Activated B cell treated with CpG ODN at 0.5 μM for 24 hours (primary cell): Measurements from ENCODE around the gene SLC17A9. TPM values are rescaled to one million over a fixed set of nuclear protein-coding genes. Genes with fewer than 3 reads are reported as not detected.
A peak's percentile ranks its signal among the peaks of the same experiment; 100 is the strongest.

Experiments
- ATAC-seq: fragments of 200-7000 bp; cut with Tn5 transposase; one replicate; pipeline ENCODE4 v1.10.0; 2021; ENCODE audit warnings: low read depth, mild to moderate bottlenecking, moderate library complexity
- CTCF ChIA-PET: fragments of 350-600 bp; sonication (Branson Sonifier 250); formaldehyde crosslinking; loops from one replicate; lab custom pipeline; 2021; ENCODE audit warnings: antibody characterized with exemption; lab: Charles Lee
- POLR2A ChIA-PET: fragments of 350-600 bp; sonication (Branson Sonifier 250); formaldehyde crosslinking; loops from one replicate; lab custom pipeline; 2021; ENCODE audit warnings: antibody characterized with exemption; lab: Charles Lee
- DNase-seq: peaks from one replicate; pipeline ENCODE4 v3.0.0; 2022
- H3K27ac Mint-ChIP-seq: one replicate; pipeline ENCODE4 v1.8.0; 2020; ENCODE audit warnings: mixed read lengths
- H3K27me3 Mint-ChIP-seq: one replicate; pipeline ENCODE4 v1.8.0; 2021; ENCODE audit warnings: mixed read lengths
- H3K36me3 Mint-ChIP-seq: one replicate; pipeline ENCODE4 v1.8.0; 2021; ENCODE audit warnings: low read depth, mixed read lengths
- H3K4me1 Mint-ChIP-seq: one replicate; pipeline ENCODE4 v1.8.0; 2021; ENCODE audit warnings: mixed read lengths
- H3K4me3 Mint-ChIP-seq: one replicate; pipeline ENCODE4 v1.8.0; 2020; ENCODE audit warnings: mild to moderate bottlenecking, mixed read lengths
- H3K9me3 Mint-ChIP-seq: one replicate; pipeline ENCODE4 v1.8.0; 2020; ENCODE audit warnings: mixed read lengths
- CTCF ChIP-seq: fragments of 200-600 bp; IDR thresholded peaks from one replicate; pipeline ENCODE4 v1.8.0; 2022; ENCODE audit warnings: antibody characterized with exemption, mild to moderate bottlenecking
- intact Hi-C: fragments of 100-400 bp; cut with micrococcal nuclease; formaldehyde crosslinking; loops from one replicate; pipeline ENCODE4 v1.15.1; 2024
- total RNA-seq: library from RNA; stranded (reverse); gene quantifications from 2 replicates; pipeline ENCODE4 v1.2.3, GENCODE V29; 2022

SLC17A9 gene
- total RNA-seq, 1 donor from 2014 or later = 47.6 TPM

GRCh38 chr20:62906647-62907375 lies 45.7 kb upstream of the SLC17A9 start:
- Mint-ChIP-seq H3K4me3 (no peak overlapping the region), H3K9me3 (no peaks in the 10 kb centered on the region), H3K4me1 (peaks cover 15% of the 10 kb centered on the region), H3K36me3 (peaks cover 97% of the 10 kb centered on the region), H3K27ac (no peak overlapping the region), H3K27me3 (no peaks in the 10 kb centered on the region)
- DNase-seq (no peak), ATAC-seq (no peak)
- TF ChIP-seq CTCF = no peak
- intact Hi-C loops = no loop called here
- POLR2A ChIA-PET = interaction anchor here (1.5 kb wide), 1 partner anchor 47 kb away, joined by 5 read pairs; no protein-coding TSS in a partner anchor
- CTCF ChIA-PET = interaction anchor here (1.1 to 2.2 kb wide), 6 partner anchors 10 to 102 kb away, joined by 3 to 12 read pairs (median 6); no protein-coding TSS in a partner anchor

- ATAC-seq (peak; percentile 62), DNase-seq (no peak)
- intact Hi-C loops = no loop called here
- peaks cover 95% of the 10 kb centered on the region for H3K36me3 Mint-ChIP-seq
- H3K9me3 Mint-ChIP-seq = no peaks in the 10 kb centered on the region
- H3K4me1 Mint-ChIP-seq = peaks cover 15% of the 10 kb centered on the region
- H3K27ac Mint-ChIP-seq = no peak overlapping the region
- CTCF ChIA-PET = interaction anchor here (0.7 to 2.2 kb wide), 9 partner anchors 8 to 101 kb away, joined by 3 to 12 read pairs (median 5); no protein-coding TSS in a partner anchor
- H3K4me3 Mint-ChIP-seq = no peak overlapping the region
- POLR2A ChIA-PET = interaction anchor here (0.6 to 1.5 kb wide), 4 partner anchors 14 to 65 kb away, joined by 3 to 6 read pairs (median 4); partner anchors contain the start of gene GID8
- H3K27me3 Mint-ChIP-seq = no peaks in the 10 kb centered on the region
- no peak for TF ChIP-seq CTCF
Observed at GRCh38 chr20:62907384-62908317, 44.9 kb upstream of the SLC17A9 start.

- TF ChIP-seq CTCF = no peak
- ATAC-seq = no peak
- Mint-ChIP-seq H3K36me3 (peaks cover 92% of the 10 kb centered on the region), H3K27me3 (no peaks in the 10 kb centered on the region), H3K4me1 (peaks cover 23% of the 10 kb centered on the region), H3K4me3 (no peak overlapping the region), H3K9me3 (no peaks in the 10 kb centered on the region), H3K27ac (no peak overlapping the region)
- intact Hi-C loops = no loop called here
- POLR2A ChIA-PET = no interaction called here
- CTCF ChIA-PET = interaction anchor here (1.4 to 1.6 kb wide), 2 partner anchors 10 to 64 kb away, joined by 3 to 4 read pairs; no protein-coding TSS in a partner anchor
- DNase-seq = no peak
Observed at GRCh38 chr20:62908971-62909791, 43.3 kb upstream of the SLC17A9 start.

- Mint-ChIP-seq H3K36me3 (peaks cover 85% of the 10 kb centered on the region), H3K27ac (no peak overlapping the region), H3K27me3 (no peaks in the 10 kb centered on the region), H3K4me1 (peaks cover 30% of the 10 kb centered on the region), H3K9me3 (no peaks in the 10 kb centered on the region), H3K4me3 (no peak overlapping the region)
- no peak for DNase-seq
- ChIA-PET CTCF (no interaction called here), POLR2A (no interaction called here)
- ATAC-seq = no peak
- no peak for TF ChIP-seq CTCF
- intact Hi-C loops = no loop called here
Observed at GRCh38 chr20:62910217-62910766, 42.2 kb upstream of the SLC17A9 start.
